Activated T-cell treated with anti-CD3 and anti-CD28 coated beads, Interleukin-2, amount 50 U/mL, for 24 hours (primary cell): ENCODE data around the gene ACTL7A.

Source experiments
- DNase-seq: peaks from one replicate; pipeline ENCODE4 v3.0.0-alpha.2; 2020
- H3K27ac Mint-ChIP-seq: 2 replicates; pipeline ENCODE4 v1.8.0; 2020; ENCODE audit warnings: mild to moderate bottlenecking, mixed read lengths
- H3K27me3 Mint-ChIP-seq: 2 replicates; pipeline ENCODE4 v1.8.0; 2020; ENCODE audit warnings: mixed read lengths
- H3K36me3 Mint-ChIP-seq: 2 replicates; pipeline ENCODE4 v1.8.0; 2020; ENCODE audit warnings: low read depth, mixed read lengths
- H3K4me1 Mint-ChIP-seq: 2 replicates; pipeline ENCODE4 v1.8.0; 2020; ENCODE audit warnings: low read depth, mixed read lengths
- H3K4me3 Mint-ChIP-seq: 2 replicates; pipeline ENCODE4 v1.8.0; 2020; ENCODE audit warnings: mild to moderate bottlenecking, moderate library complexity, mixed read lengths
- H3K9me3 Mint-ChIP-seq: 2 replicates; pipeline ENCODE4 v1.8.0; 2020; ENCODE audit warnings: mixed read lengths

ACTL7A gene, protein sequence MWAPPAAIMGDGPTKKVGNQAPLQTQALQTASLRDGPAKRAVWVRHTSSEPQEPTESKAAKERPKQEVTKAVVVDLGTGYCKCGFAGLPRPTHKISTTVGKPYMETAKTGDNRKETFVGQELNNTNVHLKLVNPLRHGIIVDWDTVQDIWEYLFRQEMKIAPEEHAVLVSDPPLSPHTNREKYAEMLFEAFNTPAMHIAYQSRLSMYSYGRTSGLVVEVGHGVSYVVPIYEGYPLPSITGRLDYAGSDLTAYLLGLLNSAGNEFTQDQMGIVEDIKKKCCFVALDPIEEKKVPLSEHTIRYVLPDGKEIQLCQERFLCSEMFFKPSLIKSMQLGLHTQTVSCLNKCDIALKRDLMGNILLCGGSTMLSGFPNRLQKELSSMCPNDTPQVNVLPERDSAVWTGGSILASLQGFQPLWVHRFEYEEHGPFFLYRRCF

GRCh38 chr9:108861997-108862396 lies at the start of gene ACTL7A:
TSS of gene ACTL7A (plus strand) at chr9:108862266. CDS start at chr9:108862323, 57 bp downstream.
- no peak for DNase-seq
- Mint-ChIP-seq H3K27ac (no peak within 1 kb of the TSS), H3K9me3 (no peaks in the 10 kb centered on the region), H3K4me3 (no peak within 1 kb of the TSS), H3K36me3 (peaks cover 6% of the 10 kb centered on the region), H3K4me1 (peaks cover 5% of the 10 kb centered on the region), H3K27me3 (no peaks in the 10 kb centered on the region)

- peaks cover 1% of the 10 kb centered on the region for H3K4me1 Mint-ChIP-seq
- no peak overlapping the region for H3K4me3 Mint-ChIP-seq
- DNase-seq: no peak
- H3K27me3 Mint-ChIP-seq: peaks cover 18% of the 10 kb centered on the region
- H3K9me3 Mint-ChIP-seq: no peaks in the 10 kb centered on the region
- no peak overlapping the region for H3K27ac Mint-ChIP-seq
- H3K36me3 Mint-ChIP-seq: no peaks in the 10 kb centered on the region
Measured at GRCh38 chr9:108812396-108813025, 49.6 kb upstream of the ACTL7A start.

GRCh38 chr9:108813951-108814601 lies 48.0 kb upstream of the ACTL7A start:
- H3K9me3 Mint-ChIP-seq: no peaks in the 10 kb centered on the region
- no peaks in the 10 kb centered on the region for H3K36me3 Mint-ChIP-seq
- no peak overlapping the region for H3K4me3 Mint-ChIP-seq
- peaks cover 22% of the 10 kb centered on the region for H3K27me3 Mint-ChIP-seq
- no peak for DNase-seq
- peaks cover 1% of the 10 kb centered on the region for H3K4me1 Mint-ChIP-seq
- H3K27ac Mint-ChIP-seq: no peak overlapping the region

DNA sequence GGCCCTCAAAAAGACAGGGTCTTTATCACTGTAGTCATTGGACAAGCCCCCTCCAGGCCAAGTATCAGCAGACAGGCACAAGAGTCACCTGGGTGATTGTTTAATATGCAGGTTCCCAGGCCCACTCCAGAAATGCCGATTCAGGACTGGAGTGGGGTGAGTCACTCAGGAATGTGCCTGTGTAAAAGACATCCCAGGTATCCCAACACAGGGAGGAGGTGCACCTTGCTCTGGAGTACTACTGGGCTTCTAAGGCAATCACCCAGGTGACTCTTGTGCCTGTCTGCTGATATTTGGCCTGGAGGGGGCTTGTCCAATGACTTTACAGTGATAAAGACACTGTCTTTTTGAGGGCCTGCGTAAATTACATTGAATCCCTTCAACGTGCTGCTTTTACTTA lies 46.9 kb upstream of the ACTL7A start:
- Mint-ChIP-seq H3K4me3 (no peak overlapping the region), H3K4me1 (peaks cover 1% of the 10 kb centered on the region), H3K27ac (no peak overlapping the region), H3K9me3 (no peaks in the 10 kb centered on the region), H3K36me3 (no peaks in the 10 kb centered on the region), H3K27me3 (peaks cover 22% of the 10 kb centered on the region)
- DNase-seq: no peak

DNA sequence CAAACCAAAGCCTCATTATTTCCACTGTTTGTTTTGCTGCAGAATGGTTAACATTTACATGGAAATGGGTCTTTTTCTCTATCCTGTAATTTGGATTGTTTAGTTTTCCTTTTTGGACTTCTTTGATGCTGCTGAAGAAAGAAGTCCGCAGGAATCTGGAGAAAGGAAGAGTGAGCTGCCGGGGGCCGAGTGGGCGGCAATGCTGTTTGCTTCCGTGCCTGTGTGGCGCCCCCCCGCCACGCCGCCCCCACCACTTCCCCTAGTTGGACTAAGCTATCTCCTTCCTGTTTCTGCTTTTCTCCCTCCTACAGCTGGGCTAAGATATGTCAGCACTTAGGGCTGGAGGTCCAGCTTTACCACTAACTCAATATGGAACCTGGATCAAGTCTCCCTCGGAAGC lies 46.0 kb upstream of the ACTL7A start:
- no peak overlapping the region for H3K4me3 Mint-ChIP-seq
- no peaks in the 10 kb centered on the region for H3K36me3 Mint-ChIP-seq
- peaks cover 1% of the 10 kb centered on the region for H3K4me1 Mint-ChIP-seq
- H3K9me3 Mint-ChIP-seq: no peaks in the 10 kb centered on the region
- no peak overlapping the region for H3K27ac Mint-ChIP-seq
- peaks cover 22% of the 10 kb centered on the region for H3K27me3 Mint-ChIP-seq
- DNase-seq: no peak

DNA sequence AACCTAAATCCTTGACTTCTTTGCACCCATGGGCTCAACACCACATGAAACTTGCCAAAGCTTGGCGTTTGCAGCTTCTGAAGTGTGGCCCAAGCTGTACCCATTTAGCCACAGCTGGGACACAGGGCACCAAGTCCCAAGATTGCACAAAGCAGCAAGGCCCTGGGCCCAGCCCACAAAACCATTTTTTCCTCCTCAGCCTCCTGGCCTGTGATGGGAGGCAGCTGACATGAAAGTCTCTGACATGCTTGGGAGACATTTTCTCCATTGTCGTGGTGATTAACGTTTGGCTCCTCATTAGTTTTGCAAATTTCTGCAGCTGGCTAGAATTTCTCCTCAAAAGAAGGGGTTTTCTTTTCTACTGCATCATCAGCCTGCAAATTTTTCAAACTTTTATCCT lies 38.2 kb upstream of the ACTL7A start:
- DNase-seq: no peak
- Mint-ChIP-seq H3K36me3 (no peaks in the 10 kb centered on the region), H3K27ac (no peak overlapping the region), H3K4me3 (no peak overlapping the region), H3K27me3 (peaks cover 7% of the 10 kb centered on the region), H3K9me3 (peaks cover 19% of the 10 kb centered on the region), H3K4me1 (no peaks in the 10 kb centered on the region)

DNA sequence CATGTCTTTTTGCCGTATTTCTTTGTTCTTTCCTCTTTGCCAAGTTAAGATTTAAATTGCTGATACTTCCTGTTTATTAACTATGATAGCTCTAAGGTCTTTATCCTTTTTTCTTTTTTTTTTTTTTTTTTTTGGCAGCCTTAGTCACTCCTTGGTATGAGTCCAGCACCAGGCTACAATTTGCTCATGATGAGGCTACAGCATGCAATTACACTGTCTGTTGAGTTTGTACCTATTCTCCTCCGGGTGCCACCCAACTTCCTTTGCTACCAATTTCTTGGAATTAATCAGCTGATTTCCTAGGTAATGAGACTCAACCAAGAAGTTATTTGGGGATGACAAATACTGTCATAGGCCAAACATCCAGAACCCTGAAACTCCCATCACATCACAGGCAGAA lies 31.8 kb upstream of the ACTL7A start:
- DNase-seq: no peak
- Mint-ChIP-seq H3K36me3 (no peaks in the 10 kb centered on the region), H3K4me1 (peaks cover 12% of the 10 kb centered on the region), H3K4me3 (no peak overlapping the region), H3K9me3 (no peaks in the 10 kb centered on the region), H3K27me3 (peaks cover 9% of the 10 kb centered on the region), H3K27ac (no peak overlapping the region)

DNA sequence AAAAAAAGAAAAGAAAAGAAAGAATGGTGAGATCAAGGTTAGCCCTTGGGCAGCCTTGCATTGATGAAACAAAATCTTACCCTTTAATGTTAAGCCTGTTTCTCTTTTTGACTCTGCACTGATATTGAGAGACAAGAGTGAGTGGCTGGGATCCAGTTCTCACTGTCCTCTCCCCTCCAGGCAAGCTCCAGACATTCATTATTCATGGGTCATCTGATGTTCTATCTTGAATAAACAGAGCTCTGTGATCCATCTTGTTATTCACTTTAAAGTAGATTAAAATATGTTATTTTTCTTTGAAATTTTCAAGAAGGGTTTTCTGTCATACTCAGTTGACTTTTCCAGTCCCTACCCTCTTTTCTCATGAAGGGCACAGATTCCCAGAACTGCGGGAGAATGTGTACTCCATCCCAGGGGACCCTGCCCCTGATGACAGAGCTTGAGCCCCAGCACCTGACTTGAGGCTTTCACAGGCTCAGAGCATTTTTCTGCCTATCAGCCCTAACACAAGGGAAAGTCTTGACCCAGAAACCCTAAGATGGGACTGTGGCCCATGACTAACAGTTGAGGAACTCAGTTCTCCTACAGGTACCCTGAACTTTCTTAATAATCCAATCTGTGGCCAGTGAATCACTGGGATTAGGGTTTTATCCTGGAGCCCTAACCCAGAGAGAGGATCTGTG lies 30.4 kb upstream of the ACTL7A start:
- Mint-ChIP-seq H3K9me3 (no peaks in the 10 kb centered on the region), H3K27ac (no peak overlapping the region), H3K4me3 (no peak overlapping the region), H3K4me1 (peaks cover 14% of the 10 kb centered on the region), H3K27me3 (peaks cover 2% of the 10 kb centered on the region), H3K36me3 (no peaks in the 10 kb centered on the region)
- no peak for DNase-seq

- Mint-ChIP-seq H3K4me1 (peaks cover 14% of the 10 kb centered on the region), H3K27me3 (peaks cover 2% of the 10 kb centered on the region), H3K4me3 (no peak overlapping the region), H3K9me3 (no peaks in the 10 kb centered on the region), H3K36me3 (no peaks in the 10 kb centered on the region), H3K27ac (no peak overlapping the region)
- DNase-seq: no peak
Measured at GRCh38 chr9:108832179-108832500, 29.9 kb upstream of the ACTL7A start.

GRCh38 chr9:108834959-108835665 lies 27.0 kb upstream of the ACTL7A start:
- DNase-seq: no peak
- Mint-ChIP-seq H3K36me3 (no peaks in the 10 kb centered on the region), H3K4me3 (no peak overlapping the region), H3K27ac (no peak overlapping the region), H3K27me3 (no peaks in the 10 kb centered on the region), H3K4me1 (peaks cover 13% of the 10 kb centered on the region), H3K9me3 (no peaks in the 10 kb centered on the region)

DNA sequence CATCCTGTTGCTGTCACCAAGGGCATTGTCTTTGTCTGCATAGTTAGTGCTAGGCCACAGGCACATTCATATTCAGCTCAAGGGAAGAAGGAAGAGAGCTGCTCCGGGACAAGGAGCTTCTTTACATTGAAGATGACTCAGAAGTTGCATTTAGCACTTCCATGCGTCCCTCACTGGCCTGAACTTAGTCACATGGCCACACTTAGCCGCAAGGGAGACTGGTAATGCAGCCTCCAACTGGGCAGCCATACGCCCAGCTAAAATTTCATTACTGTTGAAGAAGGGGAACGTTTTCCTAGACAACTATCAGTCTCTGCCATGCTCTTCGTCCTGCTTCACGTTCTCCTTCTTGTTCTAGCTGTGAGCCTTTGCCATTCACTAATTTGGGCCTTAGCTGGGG lies 26.2 kb upstream of the ACTL7A start:
- Mint-ChIP-seq H3K9me3 (no peaks in the 10 kb centered on the region), H3K27me3 (no peaks in the 10 kb centered on the region), H3K4me3 (no peak overlapping the region), H3K36me3 (no peaks in the 10 kb centered on the region), H3K4me1 (peaks cover 8% of the 10 kb centered on the region), H3K27ac (no peak overlapping the region)
- no peak for DNase-seq

GRCh38 chr9:108836319-108836718 lies 25.7 kb upstream of the ACTL7A start:
- no peaks in the 10 kb centered on the region for H3K9me3 Mint-ChIP-seq
- no peak overlapping the region for H3K4me3 Mint-ChIP-seq

GRCh38 chr9:108836781-108837180 lies 25.3 kb upstream of the ACTL7A start:
- H3K9me3 Mint-ChIP-seq: no peaks in the 10 kb centered on the region
- peaks cover 8% of the 10 kb centered on the region for H3K4me1 Mint-ChIP-seq
- no peaks in the 10 kb centered on the region for H3K36me3 Mint-ChIP-seq

More at GRCh38 chr9:108836319-108836718, 25.7 kb upstream of the ACTL7A start:
- DNase-seq: no peak
- no peaks in the 10 kb centered on the region for H3K36me3 Mint-ChIP-seq
- H3K27me3 Mint-ChIP-seq: no peaks in the 10 kb centered on the region
- peaks cover 8% of the 10 kb centered on the region for H3K4me1 Mint-ChIP-seq
- no peak overlapping the region for H3K27ac Mint-ChIP-seq

DNA sequence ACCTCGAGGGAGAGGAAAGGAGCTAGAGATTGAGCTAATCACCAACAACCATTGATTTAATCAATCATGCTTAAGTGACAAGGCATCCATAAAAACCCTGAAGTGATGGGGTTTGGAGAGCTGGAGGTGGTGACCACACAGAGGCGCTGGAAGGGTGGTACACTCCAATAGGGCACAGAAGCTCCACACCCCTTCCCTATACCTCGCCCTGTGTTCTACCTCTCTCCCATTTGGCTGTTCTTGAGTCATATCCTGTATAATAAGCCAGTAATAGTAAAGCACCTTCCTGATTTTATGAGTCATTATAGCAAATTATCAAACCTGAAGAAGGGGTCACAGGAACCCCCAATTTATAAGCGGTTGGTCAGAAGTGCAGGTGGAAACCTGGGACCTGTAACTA lies 24.5 kb upstream of the ACTL7A start:
- Mint-ChIP-seq H3K9me3 (no peaks in the 10 kb centered on the region), H3K4me3 (no peak overlapping the region), H3K27ac (no peak overlapping the region), H3K4me1 (peaks cover 13% of the 10 kb centered on the region), H3K27me3 (no peaks in the 10 kb centered on the region), H3K36me3 (no peaks in the 10 kb centered on the region)
- DNase-seq: no peak

More at GRCh38 chr9:108836781-108837180, 25.3 kb upstream of the ACTL7A start:
- H3K27me3 Mint-ChIP-seq: no peaks in the 10 kb centered on the region
- H3K27ac Mint-ChIP-seq: no peak overlapping the region
- DNase-seq: no peak
- no peak overlapping the region for H3K4me3 Mint-ChIP-seq
